Endothelial cell of umbilical vein (primary cell): ENCODE data around the gene APBB2.

Experiments
- EZH2 ChIP-seq: IDR thresholded peaks from 2 replicates; pipeline ENCODE4 v1.6.1; 2012; ENCODE audit warnings: borderline replicate concordance, low read depth, mild to moderate bottlenecking, moderate library complexity, low read length, inconsistent platforms; ENCODE audit not compliant: severe bottlenecking
- JUN ChIP-seq: IDR thresholded peaks from 2 replicates; pipeline ENCODE4 v1.6.1; 2011; ENCODE audit warnings: borderline replicate concordance, low read depth; ENCODE audit not compliant: insufficient read length, insufficient read depth
- MYC ChIP-seq: IDR thresholded peaks from one replicate; pipeline ENCODE4 v1.6.1; 2011; ENCODE audit warnings: mild to moderate bottlenecking, low read depth, low read length
- POLR2A ChIP-seq: IDR thresholded peaks from 2 replicates; pipeline ENCODE4 v1.6.1; 2012; ENCODE audit warnings: low read depth, mild to moderate bottlenecking, control low read depth, low read length
- POLR2AphosphoS5 ChIP-seq: IDR thresholded peaks from 2 replicates; pipeline ENCODE4 v1.6.1; 2012; ENCODE audit warnings: low read depth, mild to moderate bottlenecking, control low read depth, low read length, moderate library complexity; ENCODE audit not compliant: insufficient read depth
- TF ChIP-seq, protein P1 (sequence below), 2 donors: IDR thresholded peaks; 1 replicate in 1 of 2; 2 replicates in 1 of 2; pipeline ENCODE4 v1.5.1; 2011; ENCODE audit warnings: low read length in 2 of 2, mild to moderate bottlenecking in 2 of 2, moderate library complexity in 2 of 2, control low read depth in 1 of 2, inconsistent platforms in 1 of 2, low read depth in 1 of 2; ENCODE audit not compliant: insufficient read depth in 1 of 2; ENCODE audit errors: extremely low read depth in 1 of 2

- TF ChIP-seq, protein P1, sequence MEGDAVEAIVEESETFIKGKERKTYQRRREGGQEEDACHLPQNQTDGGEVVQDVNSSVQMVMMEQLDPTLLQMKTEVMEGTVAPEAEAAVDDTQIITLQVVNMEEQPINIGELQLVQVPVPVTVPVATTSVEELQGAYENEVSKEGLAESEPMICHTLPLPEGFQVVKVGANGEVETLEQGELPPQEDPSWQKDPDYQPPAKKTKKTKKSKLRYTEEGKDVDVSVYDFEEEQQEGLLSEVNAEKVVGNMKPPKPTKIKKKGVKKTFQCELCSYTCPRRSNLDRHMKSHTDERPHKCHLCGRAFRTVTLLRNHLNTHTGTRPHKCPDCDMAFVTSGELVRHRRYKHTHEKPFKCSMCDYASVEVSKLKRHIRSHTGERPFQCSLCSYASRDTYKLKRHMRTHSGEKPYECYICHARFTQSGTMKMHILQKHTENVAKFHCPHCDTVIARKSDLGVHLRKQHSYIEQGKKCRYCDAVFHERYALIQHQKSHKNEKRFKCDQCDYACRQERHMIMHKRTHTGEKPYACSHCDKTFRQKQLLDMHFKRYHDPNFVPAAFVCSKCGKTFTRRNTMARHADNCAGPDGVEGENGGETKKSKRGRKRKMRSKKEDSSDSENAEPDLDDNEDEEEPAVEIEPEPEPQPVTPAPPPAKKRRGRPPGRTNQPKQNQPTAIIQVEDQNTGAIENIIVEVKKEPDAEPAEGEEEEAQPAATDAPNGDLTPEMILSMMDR (IDR thresholded peaks at IDR 0.05; ENCODE audit: extremely low read depth in 1 of 2, insufficient read depth in 1 of 2, low read depth in 1 of 2, low read length in 2 of 2), result no peak
- TF ChIP-seq POLR2A (no peak), JUN (no peak), EZH2 (no peak), POLR2AphosphoS5 (no peak), MYC (no peak)
Measured at GRCh38 chr4:41080976-41081375, 133.4 kb downstream of the APBB2 start.
